GM23338 (cell line): ENCODE measurements around the gene NDRG3. TPM values are rescaled to one million over a fixed set of nuclear protein-coding genes. Genes with fewer than 3 reads are reported as not detected.

Source experiments
- ATAC-seq: fragments of 200-7000 bp; cut with Tn5 transposase; 3 replicates; pipeline ENCODE4 v1.9.1; 2020
- DNase-seq: peaks from one replicate; pipeline ENCODE4 v3.0.0-alpha.2; 2015; ENCODE audit warnings: low spot score
- H2AFZ ChIP-seq: fragments of 200-600 bp; sonication (generic); 2 replicates; pipeline ENCODE4 v1.8.0; 2016; ENCODE audit warnings: antibody characterized with exemption, mild to moderate bottlenecking, moderate library complexity
- H3F3A ChIP-seq: fragments of 200-600 bp; sonication (generic); replicated peaks from 2 replicates; pipeline ENCODE4 v1.8.0; 2017; ENCODE audit warnings: antibody characterized with exemption, mixed run types, low read depth
- H3K27ac ChIP-seq: fragments of 200-600 bp; sonication (generic); 2 replicates; pipeline ENCODE4 v1.6.1; 2016; ENCODE audit warnings: low read depth
- H3K27me3 ChIP-seq: fragments of 200-600 bp; sonication (generic); 2 replicates; pipeline ENCODE4 v1.8.0; 2016; ENCODE audit warnings: mild to moderate bottlenecking, mixed run types, moderate library complexity; ENCODE audit not compliant: insufficient read depth
- H3K36me3 ChIP-seq: fragments of 200-600 bp; sonication (generic); 2 replicates; pipeline ENCODE4 v1.8.0; 2016; ENCODE audit warnings: mild to moderate bottlenecking; ENCODE audit not compliant: insufficient read depth
- H3K4me1 ChIP-seq: fragments of 200-600 bp; sonication (generic); 2 replicates; pipeline ENCODE4 v1.8.0; 2016; ENCODE audit warnings: mild to moderate bottlenecking, moderate library complexity; ENCODE audit not compliant: insufficient read depth
- H3K4me2 ChIP-seq: fragments of 200-600 bp; sonication (generic); 2 replicates; pipeline ENCODE4 v1.7.1; 2017; ENCODE audit warnings: mixed run types
- H3K4me3 ChIP-seq: fragments of 200-600 bp; sonication (generic); 2 replicates; pipeline ENCODE4 v1.6.1; 2016; ENCODE audit warnings: mixed run types
- H3K79me2 ChIP-seq: fragments of 200-600 bp; sonication (generic); replicated peaks from 2 replicates; pipeline ENCODE4 v1.8.0; 2017; ENCODE audit warnings: mild to moderate bottlenecking; ENCODE audit not compliant: insufficient read depth
- H3K9me2 ChIP-seq: fragments of 200-600 bp; sonication (generic); 2 replicates; pipeline ENCODE4 v1.8.0; 2017; ENCODE audit not compliant: insufficient read depth
- H4K20me1 ChIP-seq: fragments of 200-600 bp; sonication (generic); replicated peaks from 2 replicates; pipeline ENCODE4 v1.8.0; 2017; ENCODE audit warnings: mild to moderate bottlenecking; ENCODE audit not compliant: insufficient read depth
- H3K27ac Mint-ChIP-seq: 2 replicates; pipeline ENCODE4 v1.8.0; 2020; ENCODE audit warnings: inconsistent platforms, mild to moderate bottlenecking, moderate library complexity, mixed read lengths
- H3K27me3 Mint-ChIP-seq: 3 replicates; pipeline ENCODE4 v1.8.0; 2022; ENCODE audit warnings: low read depth, mild to moderate bottlenecking, moderate library complexity, mixed read lengths, inconsistent platforms; ENCODE audit not compliant: insufficient read depth, poor library complexity
- H3K36me3 Mint-ChIP-seq: 3 replicates; pipeline ENCODE4 v1.8.0; 2021; ENCODE audit warnings: low read depth, mild to moderate bottlenecking, inconsistent platforms, moderate library complexity, mixed read lengths
- H3K4me1 Mint-ChIP-seq: 3 replicates; pipeline ENCODE4 v1.8.0; 2020; ENCODE audit warnings: mild to moderate bottlenecking, inconsistent platforms, mixed read lengths
- H3K4me3 Mint-ChIP-seq: 3 replicates; pipeline ENCODE4 v1.8.0; 2021; ENCODE audit warnings: moderate library complexity, mild to moderate bottlenecking, inconsistent platforms, mixed read lengths
- H3K9me3 Mint-ChIP-seq: 3 replicates; pipeline ENCODE4 v1.8.0; 2020; ENCODE audit warnings: moderate library complexity, mild to moderate bottlenecking, inconsistent platforms, mixed read lengths
- CREB1 ChIP-seq: fragments of 250-450 bp; sonication (Bioruptor Pico); IDR thresholded peaks from 2 replicates; pipeline ENCODE4 v1.5.0; 2020; ENCODE audit warnings: low read depth, mild to moderate bottlenecking, moderate library complexity
- ZNF114 ChIP-seq: fragments of 250-450 bp; sonication (Bioruptor Pico); IDR thresholded peaks from 2 replicates; pipeline ENCODE4 v1.5.0; 2020; ENCODE audit warnings: mild to moderate bottlenecking, moderate library complexity
- ZNF331 ChIP-seq: fragments of 250-450 bp; sonication (Bioruptor Pico); IDR thresholded peaks from 2 replicates; pipeline ENCODE4 v1.5.0; 2020; ENCODE audit warnings: low read depth, mild to moderate bottlenecking, moderate library complexity
- ZNF462 ChIP-seq: fragments of 250-450 bp; sonication (Bioruptor Pico); IDR thresholded peaks from 2 replicates; pipeline ENCODE4 v1.5.0; 2020; ENCODE audit warnings: mild to moderate bottlenecking, moderate library complexity
- polyA plus RNA-seq: library from polyadenylated mRNA; unstranded; fragments of >200 nt; fragmentation: Nextera tagmentation; extraction: Ambion mirVana; gene quantifications from 2 replicates; pipeline ENCODE4 v1.2.1, GENCODE V29; 2016
- total RNA-seq: library from RNA; depleted of rRNA; stranded (reverse); fragments of >200 nt; shearing (Covaris generic); gene quantifications from 2 replicates; pipeline ENCODE4 v1.2.3, GENCODE V29; 2014
- TF ChIP-seq, protein P1 (sequence below), 2 experiments: fragments of 200-600 bp in 1 of 2; sonication (generic) in 1 of 2; conservative IDR thresholded peaks; 2 replicates each; pipeline versions ENCODE4 v1.5.1 to v1.6.1; 2016 to 2017; ENCODE audit warnings: antibody characterized with exemption in 2 of 2, low read depth in 2 of 2, mild to moderate bottlenecking in 2 of 2, moderate library complexity in 1 of 2

NDRG3 gene
- total and polyA plus RNA-seq, 2 experiments from 2014 or later: 18.6 to 24.0 TPM

DNA sequence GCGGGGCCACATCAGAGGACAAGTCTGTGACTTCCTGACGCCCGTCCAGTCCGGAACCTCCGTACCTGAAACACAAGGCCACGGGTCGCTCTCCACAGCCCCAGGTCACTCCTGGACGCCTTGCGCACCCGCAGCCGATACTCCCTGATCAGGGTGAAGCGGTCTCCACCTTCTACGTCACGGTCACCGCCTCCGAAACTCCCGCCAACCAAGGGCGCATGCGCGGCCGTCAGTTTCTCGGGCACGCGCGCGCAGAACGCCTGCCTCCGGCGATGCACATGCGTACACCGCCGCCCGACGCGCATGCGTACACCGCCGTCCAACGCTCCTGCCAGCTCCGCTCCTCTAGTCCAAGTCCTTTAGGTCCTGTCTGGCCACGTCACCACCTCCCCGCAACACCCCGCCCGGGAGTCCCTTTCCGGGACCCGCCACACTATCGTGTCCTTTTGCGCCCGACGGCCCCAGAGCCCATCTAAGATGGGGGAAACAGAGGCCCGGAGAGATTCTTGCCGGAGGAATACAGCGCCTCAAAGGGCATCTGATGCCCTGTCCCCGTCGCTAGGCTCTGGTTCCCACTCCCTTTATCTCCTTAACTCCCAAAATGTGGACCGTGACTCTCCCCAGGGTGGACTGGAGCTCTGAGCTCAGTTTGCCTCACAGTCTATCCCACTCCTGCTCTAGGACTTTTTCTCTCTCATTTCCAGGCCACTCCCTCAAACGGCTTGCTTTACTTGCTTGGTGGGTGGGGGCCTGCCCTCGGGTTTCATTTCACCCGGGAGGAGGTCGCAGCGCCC, 27.9 kb upstream of the NDRG3 start, which contains the start of gene DSN1 (continued):
- no peak for TF ChIP-seq ZNF462 (CRISPR knock-in tag)

DNA sequence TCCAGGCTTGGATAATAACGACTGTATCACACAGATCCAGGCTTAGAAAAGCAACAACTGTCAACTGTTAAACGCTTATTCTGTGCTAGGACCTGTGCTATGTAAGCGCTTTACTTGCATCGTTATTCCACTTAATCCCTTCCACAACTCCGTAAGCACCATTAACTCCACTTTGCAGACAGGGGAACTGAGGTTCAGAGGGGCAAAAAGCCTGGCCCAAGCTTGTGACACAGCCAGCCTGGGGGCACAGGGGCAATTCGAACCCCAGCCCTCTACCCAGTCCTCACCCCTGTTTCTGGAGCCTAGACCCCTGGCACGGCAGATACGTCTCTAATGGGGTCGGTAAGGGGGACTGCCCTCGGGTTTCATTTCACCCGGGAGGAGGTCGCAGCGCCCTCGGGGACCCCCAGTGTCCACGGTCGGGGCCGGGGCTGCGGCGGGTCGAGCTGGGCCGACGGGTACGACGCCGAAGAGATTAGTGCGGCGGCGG, 27.3 kb upstream of the NDRG3 start:
- H3K4me3 Mint-ChIP-seq: peak overlapping the region; percentile 88
- H4K20me1 ChIP-seq: no peaks in the 10 kb centered on the region
- H3K27ac ChIP-seq: peak overlapping the region; percentile 75; the same call in 1 of the 2 replicates
- DNase-seq (no peak), ATAC-seq (peak; percentile 7)
- H3K36me3 ChIP-seq: 0 out of 2 replicates have a peak, but pooled peaks cover 4% of the 10 kb centered on the region
- peaks cover 7% of the 10 kb centered on the region; the same call in 1 of the 2 replicates for H3K79me2 ChIP-seq
- H3K4me3 ChIP-seq: peak overlapping the region; percentile 89
- peaks cover 18% of the 10 kb centered on the region for H3K4me1 Mint-ChIP-seq
- peak overlapping the region; percentile 95 for H3K27ac Mint-ChIP-seq
- H3K4me2 ChIP-seq: peak overlapping the region; percentile 97
- peaks cover 4% of the 10 kb centered on the region; the same call in 2 of the 3 replicates for H3K36me3 Mint-ChIP-seq
- no peaks in the 10 kb centered on the region; the same call in 1 of the 2 replicates for H3K4me1 ChIP-seq
- no peaks in the 10 kb centered on the region for H3K27me3 ChIP-seq
- peaks cover 25% of the 10 kb centered on the region for H3K27me3 Mint-ChIP-seq
- peaks cover 9% of the 10 kb centered on the region; the same call in 1 of the 2 replicates for H3F3A ChIP-seq
- no peaks in the 10 kb centered on the region for H3K9me2 ChIP-seq
- H3K9me3 Mint-ChIP-seq: peaks cover 2% of the 10 kb centered on the region; the same call in 1 of the 3 replicates
- peak overlapping the region; percentile 80 for H2AFZ ChIP-seq
- TF ChIP-seq ZNF331 (CRISPR knock-in tag) (no peak), CREB1 (CRISPR knock-in tag) (no peak), ZNF114 (CRISPR knock-in tag) (no peak), ZNF462 (CRISPR knock-in tag) (no peak)
- TF ChIP-seq, protein P1, sequence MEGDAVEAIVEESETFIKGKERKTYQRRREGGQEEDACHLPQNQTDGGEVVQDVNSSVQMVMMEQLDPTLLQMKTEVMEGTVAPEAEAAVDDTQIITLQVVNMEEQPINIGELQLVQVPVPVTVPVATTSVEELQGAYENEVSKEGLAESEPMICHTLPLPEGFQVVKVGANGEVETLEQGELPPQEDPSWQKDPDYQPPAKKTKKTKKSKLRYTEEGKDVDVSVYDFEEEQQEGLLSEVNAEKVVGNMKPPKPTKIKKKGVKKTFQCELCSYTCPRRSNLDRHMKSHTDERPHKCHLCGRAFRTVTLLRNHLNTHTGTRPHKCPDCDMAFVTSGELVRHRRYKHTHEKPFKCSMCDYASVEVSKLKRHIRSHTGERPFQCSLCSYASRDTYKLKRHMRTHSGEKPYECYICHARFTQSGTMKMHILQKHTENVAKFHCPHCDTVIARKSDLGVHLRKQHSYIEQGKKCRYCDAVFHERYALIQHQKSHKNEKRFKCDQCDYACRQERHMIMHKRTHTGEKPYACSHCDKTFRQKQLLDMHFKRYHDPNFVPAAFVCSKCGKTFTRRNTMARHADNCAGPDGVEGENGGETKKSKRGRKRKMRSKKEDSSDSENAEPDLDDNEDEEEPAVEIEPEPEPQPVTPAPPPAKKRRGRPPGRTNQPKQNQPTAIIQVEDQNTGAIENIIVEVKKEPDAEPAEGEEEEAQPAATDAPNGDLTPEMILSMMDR (conservative IDR thresholded peaks at IDR 0.05; ENCODE audit: low read depth in 2 of 2): no peak
